ENCODE data around the gene DHX16. TPM values are rescaled to one million over a fixed set of nuclear protein-coding genes. Genes with fewer than 3 reads are reported as not detected.
A peak's percentile ranks its signal among the peaks of the same experiment; 100 is the strongest.

DHX16 gene
- total RNA-seq, 1 experiment from 2014 or later = 34.8 TPM

- TF ChIP-seq CTCF (conservative IDR thresholded peaks at IDR 0.05) = no peak
Observed at GRCh38 chr6:30700340-30700739, 27.5 kb upstream of the DHX16 start.

More at GRCh38 chr6:30700340-30700739, 27.5 kb upstream of the DHX16 start:
- Histone ChIP-seq H3K23me2 (ENCODE audit: insufficient read length, low read depth, low read length, poor library complexity, severe bottlenecking) (no peaks in the 10 kb centered on the region), H4K5ac (ENCODE audit: insufficient read length, low read depth, low read length) (no peak overlapping the region), H2BK15ac (ENCODE audit: low read depth, low read length) (no peak overlapping the region), H3T11ph (ENCODE audit: low read length) (no peak overlapping the region), H3K9ac (ENCODE audit: extremely low read depth, insufficient read length, low read length) (no peak overlapping the region), H3K27me3 (ENCODE audit: insufficient read depth, low read length) (no peaks in the 10 kb centered on the region), H3K27ac (ENCODE audit: insufficient read length, low read depth, low read length) (no peak overlapping the region), H3K18ac (ENCODE audit: insufficient read length, low read depth, low read length) (no peak overlapping the region), H3K79me1 (ENCODE audit: insufficient read depth, low read depth, low read length, poor library complexity, severe bottlenecking) (no peaks in the 10 kb centered on the region), H3K4me1 (ENCODE audit: insufficient read depth, low read length) (0 out of 2 replicates have a peak, but pooled peaks cover 2% of the 10 kb centered on the region), H3K9me3 (ENCODE audit: control insufficient read depth, low read depth, low read length) (no peaks in the 10 kb centered on the region), H2AFZ (ENCODE audit: low read length) (no peak overlapping the region), H4K8ac (replicated peaks; ENCODE audit: insufficient read length, low read depth, low read length) (no peak overlapping the region), H3K56ac (ENCODE audit: insufficient read length, low read depth, low read length) (no peak overlapping the region), H2AK5ac (ENCODE audit: insufficient read length, low read length) (no peak overlapping the region), H2BK12ac (ENCODE audit: insufficient read length, low read depth, low read length) (no peak overlapping the region), H4K20me1 (ENCODE audit: control insufficient read depth, insufficient read depth, insufficient read length) (no peaks in the 10 kb centered on the region), H2BK20ac (ENCODE audit: low read depth, low read length, poor library complexity, severe bottlenecking) (no peak overlapping the region), H2BK120ac (ENCODE audit: low read depth, low read length, poor library complexity, severe bottlenecking) (no peak overlapping the region), H3K4ac (ENCODE audit: low read depth, low read length) (no peak overlapping the region), H3K79me2 (ENCODE audit: insufficient read depth, low read length) (no peaks in the 10 kb centered on the region), H3K14ac (ENCODE audit: insufficient read depth, low read length) (no peak overlapping the region), H2BK5ac (ENCODE audit: insufficient read length, low read length) (no peak overlapping the region), H3K4me2 (ENCODE audit: insufficient read depth, insufficient read length, low read length) (no peak overlapping the region), H3K23ac (ENCODE audit: insufficient read length, low read depth, low read length) (no peak overlapping the region), H4K91ac (ENCODE audit: insufficient read length, low read depth, low read length) (no peak overlapping the region)
- Mint-ChIP-seq H3K4me1 (peaks cover 0 to 4% of the 10 kb centered on the region in 2 experiments; a peak in 2 of 4 replicates), H3K27me3 (ENCODE audit: low read depth) (no peaks in the 10 kb centered on the region), H3K36me3 (ENCODE audit: insufficient read depth in 1 of 3, low read depth in 3 of 3) (peaks cover 35 to 56% (median 52%) of the 10 kb centered on the region in 3 experiments; a peak in 6 of 7 replicates), H3K9me3 (no peaks in the 10 kb centered on the region), H3K27ac (peak overlapping the region in 1 of 3 experiments; percentile 25; a peak in 1 of 7 replicates), H3K4me3 (no peak overlapping the region)
- no CpG with 5 or more reads among the region's 4 CpGs for WGBS (ENCODE audit: extremely low coverage, insufficient read length, low lambda C conversion rate)
- peak; percentile 76 for DNase-seq

Data from H9 (cell line).